Skin of body (tissue), 2 donors: ENCODE results near the gene FAT2. TPM values are rescaled to one million over a fixed set of nuclear protein-coding genes. Genes with fewer than 3 reads are reported as not detected.

Experiments
- DNase-seq: peaks from one replicate; lab custom pipeline; 2025; lab: John Stamatoyannopoulos, UW
- total RNA-seq: library from RNA; depleted of rRNA; stranded (reverse); fragments of >200 nt; gene quantifications from one replicate; pipeline ENCODE4 v1.2.3, GENCODE V29; 2014

Gene FAT2
- total RNA-seq, 1 donor from 2014 or later = 26.5 TPM

DNA sequence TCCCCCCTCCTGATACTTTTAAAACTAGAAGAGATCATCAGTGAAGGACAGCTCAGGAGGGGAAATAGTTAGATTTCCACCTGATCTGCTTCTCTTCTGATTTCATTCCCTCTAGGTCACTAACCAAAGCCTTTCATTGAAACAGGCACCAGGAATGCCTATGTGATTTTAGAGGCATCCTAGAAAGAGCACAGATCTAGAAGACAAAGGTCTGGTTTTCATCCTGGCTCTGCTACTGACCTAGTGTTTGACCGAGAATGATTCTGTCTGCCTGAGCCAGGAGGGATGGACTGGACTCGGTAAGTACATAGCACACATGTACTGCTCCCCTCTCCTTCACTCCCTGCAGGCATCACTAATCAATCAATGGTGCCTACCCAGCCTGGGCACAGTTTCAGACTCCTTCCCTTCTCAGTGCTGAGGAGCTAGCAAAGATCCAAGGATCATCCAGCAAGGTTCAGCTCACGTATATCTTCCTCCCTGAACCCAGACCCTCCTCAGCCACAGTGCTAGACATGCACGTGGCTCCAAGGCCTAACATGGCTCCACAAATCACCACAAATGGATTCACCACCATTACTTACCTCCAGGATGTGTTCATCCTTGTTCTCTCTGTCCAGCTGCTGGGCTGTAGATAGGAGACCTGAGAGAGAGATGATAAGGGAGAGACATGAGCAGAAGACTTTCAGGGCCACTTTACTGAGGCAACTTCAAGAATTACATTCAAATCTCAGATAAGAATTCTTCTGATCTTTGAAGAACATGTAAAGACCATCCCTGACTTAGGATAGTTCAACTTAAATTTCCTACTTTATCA, 35.2 kb downstream of the FAT2 start:
- no peak for DNase-seq

DNA sequence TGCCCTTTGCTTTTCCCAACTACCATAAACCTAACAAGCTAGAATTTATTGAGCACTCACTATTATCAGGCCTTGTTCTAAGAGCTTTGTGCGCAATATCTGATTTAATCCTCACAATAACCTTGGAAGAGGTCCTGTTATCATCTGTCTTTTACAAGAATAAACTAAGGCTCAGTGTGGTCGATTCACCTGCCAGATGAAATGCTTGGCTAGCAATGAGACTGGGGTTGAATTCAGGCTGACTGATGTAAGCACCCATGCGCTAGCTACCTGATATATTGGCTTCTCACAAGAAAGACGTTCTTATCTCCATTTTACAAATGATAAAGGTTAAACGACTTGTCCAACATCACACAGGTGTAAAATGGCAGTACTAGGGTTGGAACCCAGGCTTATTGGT, 37.4 kb downstream of the FAT2 start:
- no peak for DNase-seq

DNA sequence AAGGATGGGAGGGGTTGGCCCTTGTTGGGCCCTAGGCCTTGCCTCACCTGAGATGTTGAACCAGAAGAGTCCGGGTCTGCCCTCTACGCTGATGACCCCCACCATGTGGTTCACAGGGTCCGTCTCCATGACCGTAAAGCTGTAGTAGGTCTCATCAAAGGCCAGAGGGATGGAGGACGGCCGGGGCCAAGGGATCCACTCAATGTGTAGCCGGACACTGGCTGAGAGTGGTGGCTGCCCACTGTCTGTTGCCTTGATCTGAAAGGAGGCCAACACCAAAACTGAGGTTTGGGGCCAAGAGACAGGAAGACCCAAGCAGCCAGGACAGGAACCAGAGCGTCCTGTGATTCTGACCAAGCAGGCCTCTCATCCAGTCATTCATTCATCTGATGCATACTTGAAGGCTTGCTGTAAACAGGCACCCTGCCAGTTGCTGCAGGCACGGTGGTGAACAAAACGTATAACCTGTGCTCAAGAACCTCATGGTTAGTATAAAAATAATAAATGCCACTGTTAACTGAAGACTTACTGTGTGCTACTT, 37.9 kb downstream of the FAT2 start:
- no peak for DNase-seq

GRCh38 chr5:151551985-151552384, 39.1 kb downstream of the FAT2 start:
- DNase-seq = no peak

DNA sequence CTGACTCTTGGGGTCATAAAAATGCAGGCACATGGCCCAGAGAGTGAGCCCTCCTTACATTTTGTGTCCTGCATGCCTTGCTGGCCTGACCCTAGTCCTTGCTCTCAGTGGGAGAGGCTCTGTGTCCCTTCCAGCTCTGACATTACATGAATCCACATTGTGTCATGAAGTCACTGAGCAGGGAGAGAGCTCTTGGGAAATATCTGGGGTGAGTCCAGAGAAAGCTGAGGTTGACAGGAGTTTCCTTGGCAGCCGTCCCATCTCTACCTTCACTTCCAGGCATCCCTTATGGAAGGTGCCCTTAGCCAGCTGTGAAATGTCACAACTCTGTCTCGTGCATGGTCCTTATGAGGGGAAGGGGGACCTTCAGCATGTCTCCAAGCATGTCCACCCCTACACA, 41.0 kb downstream of the FAT2 start:
- DNase-seq = no peak

- DNase-seq = no peak
Observed at GRCh38 chr5:151549713-151550112, 41.4 kb downstream of the FAT2 start.

- DNase-seq = no peak
Observed at GRCh38 chr5:151547364-151547763, 43.8 kb downstream of the FAT2 start.

DNA sequence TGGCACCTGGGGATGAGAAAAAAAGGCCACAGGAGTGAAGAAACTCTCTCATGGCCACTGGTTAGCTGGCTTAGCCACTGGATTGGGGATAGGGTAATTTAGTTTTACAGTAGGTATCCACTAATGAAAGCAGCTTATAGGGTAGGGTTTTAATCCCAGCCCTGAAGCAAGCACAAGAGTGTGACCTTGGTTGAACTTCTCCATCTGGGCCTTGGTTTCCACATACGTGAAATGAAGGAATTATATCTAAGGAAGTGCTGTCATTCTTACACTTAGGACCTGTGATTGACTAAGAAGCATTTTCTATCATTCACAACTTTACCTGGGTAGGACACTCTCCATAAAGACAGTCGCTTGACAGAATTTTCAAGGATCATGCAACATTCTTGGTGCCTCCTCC, 49.6 kb downstream of the FAT2 start:
- no peak for DNase-seq

Other genes with a start within 250 kb of the FAT2 start
- gene SLC36A2, start 243.8 kb downstream of the FAT2 start, total RNA-seq = 0.20 TPM
- gene SLC36A1, start 143.7 kb downstream of the FAT2 start, total RNA-seq = 3.9 TPM
- gene SPARC, start 95.6 kb upstream of the FAT2 start, total RNA-seq = 3,092 TPM
- gene ATOX1, start 167.3 kb upstream of the FAT2 start, total RNA-seq = 52.1 TPM
- gene G3BP1, start 180.6 kb upstream of the FAT2 start, total RNA-seq = 103 TPM